Natural killer cell (primary cell): ENCODE measurements around the gene PAX8. TPM values are rescaled to one million over a fixed set of nuclear protein-coding genes. Genes with fewer than 3 reads are reported as not detected.

Source experiments
- ATAC-seq, 3 donors: fragments of 150-1000 bp in 2 of 3; fragments of 200-7000 bp in 1 of 3; cut with Tn5 transposase; 1 replicate in 1 of 3; 2 replicates in 2 of 3; pipeline ENCODE4 v1.10.0; 2021; ENCODE audit warnings: mild to moderate bottlenecking in 2 of 3, moderate library complexity in 2 of 3
- DNase-seq, 2 donors: peaks; one replicate each; pipeline versions ENCODE4 v3.0.0 to v3.0.0-alpha.2; 2013 to 2021; ENCODE audit warnings: mixed read lengths in 1 of 2
- H3K27ac ChIP-seq: one replicate; pipeline ENCODE4 v1.5.1; 2013; ENCODE audit warnings: mild to moderate bottlenecking, low read length
- H3K27me3 ChIP-seq: one replicate; pipeline ENCODE4 v1.6.1; 2013; ENCODE audit warnings: low read length; ENCODE audit not compliant: control insufficient read depth, insufficient read depth
- H3K36me3 ChIP-seq: one replicate; pipeline ENCODE4 v1.6.1; 2013; ENCODE audit warnings: low read length; ENCODE audit not compliant: control insufficient read depth, insufficient read depth
- H3K4me1 ChIP-seq: one replicate; pipeline ENCODE4 v1.6.1; 2013; ENCODE audit warnings: low read length; ENCODE audit not compliant: control insufficient read depth, insufficient read depth
- H3K4me3 ChIP-seq: one replicate; pipeline ENCODE4 v1.5.1; 2013; ENCODE audit warnings: low read length
- H3K9me3 ChIP-seq: one replicate; pipeline ENCODE4 v1.6.1; 2013; ENCODE audit warnings: low read length; ENCODE audit not compliant: control insufficient read depth, insufficient read depth
- H3K27ac Mint-ChIP-seq, 2 donors: one replicate each; pipeline ENCODE4 v1.8.0; 2022; ENCODE audit warnings: mild to moderate bottlenecking in 2 of 2, mixed read lengths in 2 of 2, moderate library complexity in 1 of 2
- H3K27me3 Mint-ChIP-seq, 2 donors: one replicate each; pipeline ENCODE4 v1.8.0; 2022; ENCODE audit warnings: low read depth in 2 of 2, mixed read lengths in 2 of 2
- H3K36me3 Mint-ChIP-seq: one replicate; pipeline ENCODE4 v1.8.0; 2022; ENCODE audit warnings: mixed read lengths
- H3K4me1 Mint-ChIP-seq, 2 donors: one replicate each; pipeline ENCODE4 v1.8.0; 2022; ENCODE audit warnings: mixed read lengths in 2 of 2
- H3K4me3 Mint-ChIP-seq: one replicate; pipeline ENCODE4 v1.8.0; 2022; ENCODE audit warnings: mild to moderate bottlenecking, moderate library complexity, mixed read lengths
- H3K9me3 Mint-ChIP-seq, 2 donors: one replicate each; pipeline ENCODE4 v1.8.0; 2022; ENCODE audit warnings: mixed read lengths in 2 of 2
- CTCF ChIP-seq: fragments of 200-600 bp; IDR thresholded peaks from one replicate; pipeline ENCODE4 v1.8.0; 2022; ENCODE audit warnings: antibody characterized with exemption
- WGBS: methylation state at CpG from one replicate; pipeline ENCODE4 v1.1.7; 2013; ENCODE audit warnings: missing lambda C conversion rate; ENCODE audit not compliant: insufficient coverage; 5-methylcytosine and 5-hydroxymethylcytosine counted together
- intact Hi-C: fragments of 100-400 bp; cut with micrococcal nuclease; formaldehyde crosslinking; loops from one replicate; pipeline ENCODE4 v1.14.2; 2022
- total RNA-seq, 4 donors: library from RNA; stranded (reverse); fragments of 120-200 nt in 1 of 4; gene quantifications; one replicate each; pipeline versions ENCODE4 v1.2.3 to v1.2.4, GENCODE V29; 2013 to 2022

PAX8 gene
- total RNA-seq, 3 donors from 2014 or later (not counting 1 experiment from before 2014, with no cell fraction given), result 0.57 to 1.2 (median 0.65) TPM

- intact Hi-C loops, result no loop called here
- no peak overlapping the region for H3K4me3 Mint-ChIP-seq
- peaks cover 7 to 29% of the 10 kb centered on the region in 2 donors for H3K27me3 Mint-ChIP-seq
Measured at GRCh38 chr2:113268621-113269360, 9.9 kb downstream of the PAX8 start.

GRCh38 chr2:113266431-113266830, 12.3 kb downstream of the PAX8 start:
- Mint-ChIP-seq H3K9me3 (no peaks in the 10 kb centered on the region), H3K27me3 (peaks cover 3 to 12% of the 10 kb centered on the region in 2 donors)

More at GRCh38 chr2:113268621-113269360, 9.9 kb downstream of the PAX8 start:
- H3K27ac Mint-ChIP-seq, result no peak overlapping the region
- H3K27ac ChIP-seq, result no peak overlapping the region
- no peak overlapping the region for H3K4me3 ChIP-seq
- DNase-seq (no peak), ATAC-seq (peak in 1 of 3 donors; percentile 39)
- H3K36me3 Mint-ChIP-seq, result no peaks in the 10 kb centered on the region
- H3K27me3 ChIP-seq, result peaks cover 10% of the 10 kb centered on the region
- TF ChIP-seq CTCF, result no peak
- peaks cover 4% of the 10 kb centered on the region for H3K4me1 ChIP-seq
- no peaks in the 10 kb centered on the region for H3K4me1 Mint-ChIP-seq
- H3K9me3 Mint-ChIP-seq, result no peaks in the 10 kb centered on the region
- no peaks in the 10 kb centered on the region for H3K36me3 ChIP-seq
- WGBS, result 88% methylated on average over 4 of the region's 4 CpGs
- H3K9me3 ChIP-seq, result no peaks in the 10 kb centered on the region

GRCh38 chr2:113264713-113265403, 13.9 kb downstream of the PAX8 start:
- Histone ChIP-seq H3K9me3 (no peaks in the 10 kb centered on the region), H3K36me3 (no peaks in the 10 kb centered on the region), H3K27ac (no peak overlapping the region), H3K4me3 (no peak overlapping the region), H3K27me3 (no peaks in the 10 kb centered on the region), H3K4me1 (no peaks in the 10 kb centered on the region)
- peaks cover 0 to 11% of the 10 kb centered on the region in 2 donors for H3K4me1 Mint-ChIP-seq
- no peak for TF ChIP-seq CTCF
- no peak overlapping the region for H3K4me3 Mint-ChIP-seq
- no peaks in the 10 kb centered on the region for H3K27me3 Mint-ChIP-seq
- ATAC-seq, result no peak
- H3K36me3 Mint-ChIP-seq, result no peaks in the 10 kb centered on the region
- no peaks in the 10 kb centered on the region for H3K9me3 Mint-ChIP-seq
- no peak for DNase-seq
- WGBS, result 95% methylated on average over 9 of the region's 9 CpGs
- intact Hi-C loops, result no loop called here
- H3K27ac Mint-ChIP-seq, result no peak overlapping the region

More at GRCh38 chr2:113266431-113266830, 12.3 kb downstream of the PAX8 start:
- Mint-ChIP-seq H3K36me3 (no peaks in the 10 kb centered on the region), H3K4me3 (no peak overlapping the region), H3K4me1 (no peaks in the 10 kb centered on the region), H3K27ac (no peak overlapping the region)
- WGBS, result 85% methylated on average over 7 of the region's 7 CpGs
- Histone ChIP-seq H3K36me3 (no peaks in the 10 kb centered on the region), H3K27me3 (no peaks in the 10 kb centered on the region), H3K27ac (no peak overlapping the region), H3K4me3 (no peak overlapping the region), H3K9me3 (no peaks in the 10 kb centered on the region), H3K4me1 (no peaks in the 10 kb centered on the region)
- DNase-seq, result no peak
- TF ChIP-seq CTCF, result no peak
- no peak for ATAC-seq
- intact Hi-C loops, result no loop called here
